ENCODE data around the gene TMEM115. TPM values are rescaled to one million over a fixed set of nuclear protein-coding genes. Genes with fewer than 3 reads are reported as not detected.

Gene TMEM115
- total and polyA plus RNA-seq, 8 donors = 13.8 to 29.2 (median 16.8) TPM

DNA sequence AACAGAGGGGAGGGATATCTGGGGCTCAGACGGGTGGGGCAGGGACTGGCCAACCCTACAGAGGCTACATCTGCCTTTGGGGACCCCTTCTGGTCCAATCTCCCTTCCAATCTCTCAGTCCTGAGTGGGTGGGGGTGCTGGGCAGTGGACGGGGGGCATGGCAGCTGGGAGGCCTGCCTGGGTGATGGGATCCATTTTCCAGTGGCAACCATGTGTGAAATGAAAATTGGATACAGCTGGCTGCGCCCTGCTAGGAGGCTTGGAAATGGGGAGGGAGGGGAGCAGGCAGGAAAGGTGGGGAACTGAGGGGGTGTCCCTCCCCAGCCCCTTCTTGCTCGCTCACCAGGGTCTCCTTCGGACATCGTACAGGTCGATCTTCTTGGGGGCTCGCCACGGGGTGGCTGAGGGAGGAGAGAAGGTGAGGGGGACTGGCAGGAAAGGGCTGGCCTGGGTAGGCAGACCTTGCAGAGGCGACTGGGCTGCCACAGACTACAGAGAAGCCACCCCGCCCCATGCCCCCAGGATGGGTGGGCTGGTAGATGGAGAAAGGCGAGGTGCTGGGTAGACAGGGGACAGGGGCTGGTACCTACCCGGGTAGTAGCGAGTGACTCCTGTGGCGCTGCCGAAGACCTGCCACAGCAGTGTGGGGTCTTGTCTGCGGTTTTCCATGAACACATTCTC, 21.2 kb upstream of the TMEM115 start:
- FAIRE-seq (no peak), DNase-seq (no peak), ATAC-seq (no peak)
- Histone ChIP-seq H3K4me1 (no peaks in the 10 kb centered on the region), H3K27ac (no peak overlapping the region), H3K4me3 (no peak overlapping the region), H3K36me3 (no peaks in the 10 kb centered on the region), H3K27me3 (no peaks in the 10 kb centered on the region), H3K9me3 (no peaks in the 10 kb centered on the region)
- TF ChIP-seq, protein P1, sequence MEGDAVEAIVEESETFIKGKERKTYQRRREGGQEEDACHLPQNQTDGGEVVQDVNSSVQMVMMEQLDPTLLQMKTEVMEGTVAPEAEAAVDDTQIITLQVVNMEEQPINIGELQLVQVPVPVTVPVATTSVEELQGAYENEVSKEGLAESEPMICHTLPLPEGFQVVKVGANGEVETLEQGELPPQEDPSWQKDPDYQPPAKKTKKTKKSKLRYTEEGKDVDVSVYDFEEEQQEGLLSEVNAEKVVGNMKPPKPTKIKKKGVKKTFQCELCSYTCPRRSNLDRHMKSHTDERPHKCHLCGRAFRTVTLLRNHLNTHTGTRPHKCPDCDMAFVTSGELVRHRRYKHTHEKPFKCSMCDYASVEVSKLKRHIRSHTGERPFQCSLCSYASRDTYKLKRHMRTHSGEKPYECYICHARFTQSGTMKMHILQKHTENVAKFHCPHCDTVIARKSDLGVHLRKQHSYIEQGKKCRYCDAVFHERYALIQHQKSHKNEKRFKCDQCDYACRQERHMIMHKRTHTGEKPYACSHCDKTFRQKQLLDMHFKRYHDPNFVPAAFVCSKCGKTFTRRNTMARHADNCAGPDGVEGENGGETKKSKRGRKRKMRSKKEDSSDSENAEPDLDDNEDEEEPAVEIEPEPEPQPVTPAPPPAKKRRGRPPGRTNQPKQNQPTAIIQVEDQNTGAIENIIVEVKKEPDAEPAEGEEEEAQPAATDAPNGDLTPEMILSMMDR (IDR thresholded peaks at IDR 0.05) = no peak
- intact Hi-C loops (cut with DNase I) = no loop called here
- 81 to 89% methylated on average over 16 to 17 of the region's 17 CpGs for WGBS, 2 donors

DNA sequence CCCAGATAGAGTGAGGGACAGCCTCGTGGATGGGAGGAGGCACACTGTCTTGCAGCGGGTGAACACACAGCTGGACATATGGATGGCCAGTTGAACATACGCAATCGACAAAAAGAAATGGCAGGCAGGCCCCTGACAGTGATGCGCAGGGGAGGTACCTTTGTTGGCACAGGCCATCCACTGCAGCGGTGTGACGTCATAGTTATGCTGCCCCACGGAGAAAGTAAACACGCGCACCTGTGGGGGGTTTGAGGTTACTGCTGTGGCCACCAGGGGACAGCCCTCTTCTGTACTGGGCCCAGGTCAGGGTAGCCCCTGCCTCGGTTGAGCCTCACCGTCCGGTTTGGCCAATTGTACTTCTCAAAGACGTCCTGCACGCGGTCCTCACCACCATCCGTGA, 19.4 kb upstream of the TMEM115 start:
- TF ChIP-seq, protein P1 (IDR thresholded peaks at IDR 0.05) = no peak
- Histone ChIP-seq H3K9me3 (no peaks in the 10 kb centered on the region), H3K27me3 (no peaks in the 10 kb centered on the region), H3K4me3 (no peak overlapping the region), H3K27ac (no peak overlapping the region), H3K4me1 (no peaks in the 10 kb centered on the region), H3K36me3 (no peaks in the 10 kb centered on the region)
- DNase-seq (no peak), FAIRE-seq (no peak), ATAC-seq (no peak)
- WGBS, 2 donors = 86 to 91% methylated on average over 17 of the region's 17 CpGs
- intact Hi-C loops (cut with DNase I) = no loop called here

DNA sequence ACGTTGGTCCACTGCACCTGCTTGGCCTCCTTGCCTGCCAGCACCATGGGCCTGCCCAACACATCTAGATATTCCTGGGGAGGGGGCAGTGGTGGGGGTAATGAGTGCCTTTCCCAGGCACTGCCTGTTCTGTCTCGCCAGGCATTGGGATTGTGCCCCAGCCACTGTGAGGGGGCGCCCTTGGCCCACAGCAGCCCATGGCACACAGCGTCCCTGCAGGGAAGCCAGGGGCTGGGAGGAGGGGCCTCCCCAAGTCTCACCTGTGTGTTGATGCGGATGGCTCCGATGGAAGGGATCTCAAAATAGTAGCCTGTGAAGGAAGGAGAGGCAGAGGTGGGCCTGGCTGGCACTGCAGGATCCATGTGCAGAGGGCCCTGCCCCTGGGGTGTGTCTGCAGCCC, 18.7 kb upstream of the TMEM115 start:
- intact Hi-C loops (cut with DNase I) = no loop called here
- no peaks in the 10 kb centered on the region for H3K9me3 ChIP-seq
- H3K27ac ChIP-seq = no peak overlapping the region
- no peak for FAIRE-seq
- H3K27me3 ChIP-seq = no peaks in the 10 kb centered on the region
- WGBS, 2 donors = 84 to 88% methylated on average over 6 of the region's 6 CpGs
- no peaks in the 10 kb centered on the region for H3K36me3 ChIP-seq
- no peak overlapping the region for H3K4me3 ChIP-seq
- DNase-seq = no peak
- H3K4me1 ChIP-seq = no peaks in the 10 kb centered on the region
- TF ChIP-seq, protein P1 (IDR thresholded peaks at IDR 0.05) = no peak
- ATAC-seq = no peak

DNA sequence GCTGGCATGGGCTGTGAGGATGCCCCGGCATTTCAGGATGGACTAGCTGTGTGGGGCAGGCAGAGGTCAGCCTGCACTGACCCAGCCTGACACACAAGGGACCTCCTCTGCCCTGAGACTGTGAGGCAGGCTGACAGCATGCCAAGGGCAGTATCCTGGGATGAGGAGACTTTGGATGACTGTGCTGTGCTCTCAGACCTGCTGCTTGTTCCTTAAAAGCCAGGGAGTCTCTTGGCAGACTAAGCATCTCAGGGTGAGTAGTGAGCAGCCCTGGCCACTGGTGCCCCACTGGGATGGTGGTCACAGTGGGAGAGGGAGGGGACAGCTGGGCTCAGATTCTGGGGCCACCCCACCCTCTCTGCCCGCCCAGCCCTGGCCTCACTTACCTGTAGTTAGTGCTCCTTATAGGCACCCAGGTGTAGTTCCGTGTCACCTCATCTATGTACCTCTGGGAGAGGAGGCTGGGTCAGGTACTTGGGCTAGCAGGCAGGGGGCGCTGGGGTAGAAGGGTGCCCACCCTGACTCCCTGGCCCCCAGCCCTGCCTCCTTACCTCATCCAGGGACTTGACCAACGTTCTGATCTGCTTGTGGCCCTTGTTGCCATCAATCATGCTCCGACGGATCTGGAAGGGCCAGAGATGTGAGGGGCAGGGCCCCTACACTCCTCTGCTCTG, 16.1 kb upstream of the TMEM115 start:
- intact Hi-C loops (cut with DNase I) = no loop called here
- Histone ChIP-seq H3K27me3 (no peaks in the 10 kb centered on the region), H3K9me3 (no peaks in the 10 kb centered on the region), H3K36me3 (no peaks in the 10 kb centered on the region), H3K4me1 (no peaks in the 10 kb centered on the region), H3K4me3 (no peak overlapping the region), H3K27ac (no peak overlapping the region)
- TF ChIP-seq, protein P1 (IDR thresholded peaks at IDR 0.05) = no peak
- FAIRE-seq (no peak), ATAC-seq (no peak), DNase-seq (no peak)
- 65 to 70% methylated on average over 6 to 7 of the region's 7 CpGs for WGBS, 2 donors
